Nephron progenitor cell (in vitro differentiated cells): Measurements from ENCODE around the gene NDST1.

Experiments
- DNase-seq: peaks from one replicate; pipeline ENCODE4 v3.0.0; 2021
- H3K27ac Mint-ChIP-seq: 2 replicates; pipeline ENCODE4 v1.8.0; 2021; ENCODE audit warnings: mild to moderate bottlenecking, moderate library complexity, mixed read lengths
- H3K27me3 Mint-ChIP-seq: 2 replicates; pipeline ENCODE4 v1.8.0; 2021; ENCODE audit warnings: mild to moderate bottlenecking, low read depth, mixed read lengths; ENCODE audit not compliant: poor library complexity
- H3K36me3 Mint-ChIP-seq: 2 replicates; pipeline ENCODE4 v1.8.0; 2021; ENCODE audit warnings: low read depth, mixed read lengths
- H3K4me1 Mint-ChIP-seq: 2 replicates; pipeline ENCODE4 v1.8.0; 2021; ENCODE audit warnings: mixed read lengths
- H3K4me3 Mint-ChIP-seq: 2 replicates; pipeline ENCODE4 v1.8.0; 2021; ENCODE audit warnings: mild to moderate bottlenecking, moderate library complexity, mixed read lengths
- H3K9me3 Mint-ChIP-seq: 2 replicates; pipeline ENCODE4 v1.8.0; 2021; ENCODE audit warnings: mild to moderate bottlenecking, moderate library complexity, mixed read lengths
- TF ChIP-seq, protein P1 (sequence below): fragments of 200-600 bp; sonication (generic); IDR thresholded peaks from 2 replicates; pipeline ENCODE4 v1.5.0; 2021; ENCODE audit warnings: antibody characterized with exemption

NDST1 gene

DNA sequence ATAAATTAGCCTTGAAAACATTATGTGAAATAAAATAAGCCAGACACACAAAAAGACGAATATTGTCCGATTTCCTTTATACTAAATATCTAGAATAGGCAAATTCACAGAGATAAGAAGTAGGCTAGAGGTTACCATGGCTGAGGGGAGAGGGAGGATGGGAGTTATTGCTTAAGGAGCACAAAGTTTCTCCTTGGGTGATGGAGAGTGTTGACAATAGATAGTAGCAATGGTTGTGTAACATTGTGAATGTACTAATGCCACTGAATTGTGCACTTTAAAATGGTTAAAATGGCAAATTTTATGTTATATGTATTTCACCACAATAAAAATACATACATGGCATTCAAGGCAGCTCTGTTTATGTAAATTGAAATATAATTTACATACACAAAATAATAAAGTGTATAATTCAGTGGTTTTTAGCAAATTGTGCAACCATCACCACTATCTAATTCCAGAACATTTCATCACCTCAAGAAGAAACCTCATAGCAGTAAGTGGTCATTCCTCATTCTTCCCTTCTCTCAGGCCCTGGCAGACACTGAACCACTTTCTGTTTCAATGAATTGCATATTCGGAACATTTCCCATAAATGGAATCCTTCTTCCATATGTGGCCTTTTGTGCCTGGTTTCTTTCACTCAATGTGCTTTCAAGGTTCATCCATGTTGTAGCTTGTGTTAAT is 59.2 kb downstream of the NDST1 start:
- Mint-ChIP-seq H3K9me3 (peaks cover 4% of the 10 kb centered on the region), H3K4me1 (peaks cover 5% of the 10 kb centered on the region), H3K27me3 (peaks cover 3% of the 10 kb centered on the region), H3K27ac (no peak overlapping the region), H3K36me3 (no peaks in the 10 kb centered on the region), H3K4me3 (no peak overlapping the region)
- DNase-seq: no peak
- TF ChIP-seq, protein P1, sequence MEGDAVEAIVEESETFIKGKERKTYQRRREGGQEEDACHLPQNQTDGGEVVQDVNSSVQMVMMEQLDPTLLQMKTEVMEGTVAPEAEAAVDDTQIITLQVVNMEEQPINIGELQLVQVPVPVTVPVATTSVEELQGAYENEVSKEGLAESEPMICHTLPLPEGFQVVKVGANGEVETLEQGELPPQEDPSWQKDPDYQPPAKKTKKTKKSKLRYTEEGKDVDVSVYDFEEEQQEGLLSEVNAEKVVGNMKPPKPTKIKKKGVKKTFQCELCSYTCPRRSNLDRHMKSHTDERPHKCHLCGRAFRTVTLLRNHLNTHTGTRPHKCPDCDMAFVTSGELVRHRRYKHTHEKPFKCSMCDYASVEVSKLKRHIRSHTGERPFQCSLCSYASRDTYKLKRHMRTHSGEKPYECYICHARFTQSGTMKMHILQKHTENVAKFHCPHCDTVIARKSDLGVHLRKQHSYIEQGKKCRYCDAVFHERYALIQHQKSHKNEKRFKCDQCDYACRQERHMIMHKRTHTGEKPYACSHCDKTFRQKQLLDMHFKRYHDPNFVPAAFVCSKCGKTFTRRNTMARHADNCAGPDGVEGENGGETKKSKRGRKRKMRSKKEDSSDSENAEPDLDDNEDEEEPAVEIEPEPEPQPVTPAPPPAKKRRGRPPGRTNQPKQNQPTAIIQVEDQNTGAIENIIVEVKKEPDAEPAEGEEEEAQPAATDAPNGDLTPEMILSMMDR: no peak

DNA sequence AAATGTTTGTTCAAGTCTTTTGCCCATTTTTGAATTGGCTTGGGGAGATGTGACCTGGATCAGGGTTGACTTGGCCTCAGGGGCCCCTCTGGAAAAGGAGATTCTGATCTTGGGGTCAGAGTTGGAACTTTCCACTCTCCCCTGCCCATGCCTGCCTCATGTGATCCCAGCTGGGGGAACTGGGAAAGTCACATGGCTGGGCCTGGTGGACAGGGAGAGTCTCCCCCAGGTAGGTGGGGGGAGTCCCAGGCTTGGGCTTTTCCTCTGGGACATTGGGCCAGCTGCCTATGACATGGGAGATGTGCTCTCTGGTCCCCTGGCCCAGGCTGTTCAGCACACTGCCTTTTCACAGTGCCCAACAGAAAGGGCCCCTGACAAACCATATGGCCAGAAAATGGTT is 60.7 kb downstream of the NDST1 start:
- H3K27me3 Mint-ChIP-seq: peaks cover 3% of the 10 kb centered on the region
- no peaks in the 10 kb centered on the region for H3K9me3 Mint-ChIP-seq
- no peak for DNase-seq
- H3K36me3 Mint-ChIP-seq: no peaks in the 10 kb centered on the region
- H3K4me1 Mint-ChIP-seq: peaks cover 10% of the 10 kb centered on the region
- H3K27ac Mint-ChIP-seq: no peak overlapping the region
- TF ChIP-seq, protein P1: no peak
- no peak overlapping the region for H3K4me3 Mint-ChIP-seq

DNA sequence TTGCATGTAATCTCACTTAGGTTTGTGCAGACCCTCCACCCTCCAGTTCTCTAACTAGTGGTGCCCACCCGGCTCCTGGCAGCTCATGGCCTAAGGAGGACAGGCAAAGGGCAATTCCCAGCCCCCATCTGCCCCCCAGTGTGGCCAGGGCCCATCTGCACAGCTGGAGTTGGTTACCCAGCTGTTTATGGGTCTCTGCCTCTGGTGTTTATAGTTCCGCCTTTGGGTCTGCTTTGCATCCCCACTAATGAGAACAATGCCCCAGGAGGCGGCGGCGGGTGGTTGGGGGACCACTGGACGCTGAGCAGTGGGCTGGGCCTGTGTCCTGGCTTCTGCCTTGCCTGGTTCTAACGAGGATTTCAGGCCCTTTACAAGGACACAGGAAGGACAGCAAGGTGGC is 62.4 kb downstream of the NDST1 start:
- no peak for DNase-seq
- Mint-ChIP-seq H3K36me3 (no peaks in the 10 kb centered on the region), H3K4me1 (peaks cover 13% of the 10 kb centered on the region), H3K27ac (no peak overlapping the region), H3K27me3 (peaks cover 3% of the 10 kb centered on the region), H3K9me3 (no peaks in the 10 kb centered on the region), H3K4me3 (no peak overlapping the region)
- TF ChIP-seq, protein P1: no peak

DNA sequence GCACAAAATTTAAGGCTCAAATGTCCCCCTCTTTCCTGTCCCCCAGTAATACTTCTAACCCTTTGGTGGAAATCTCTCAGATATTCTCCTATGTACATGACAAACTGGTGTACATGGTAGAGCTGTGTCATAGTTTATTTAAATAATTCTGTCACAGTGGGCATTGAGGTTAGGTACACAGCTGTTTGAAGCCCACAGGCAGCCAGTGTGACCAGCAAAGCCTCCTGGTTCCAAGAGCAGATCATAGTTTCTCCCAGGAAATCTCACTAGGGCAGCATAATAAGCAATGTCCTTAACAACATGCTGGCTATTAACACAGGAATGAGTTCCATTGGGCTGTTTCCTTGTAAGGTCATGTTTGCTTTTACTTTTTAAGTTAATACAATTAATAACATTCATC is 63.9 kb downstream of the NDST1 start:
- DNase-seq: no peak
- Mint-ChIP-seq H3K27ac (no peak overlapping the region), H3K4me1 (peaks cover 22% of the 10 kb centered on the region), H3K4me3 (no peak overlapping the region), H3K9me3 (no peaks in the 10 kb centered on the region), H3K36me3 (no peaks in the 10 kb centered on the region), H3K27me3 (peaks cover 3% of the 10 kb centered on the region)
- TF ChIP-seq, protein P1: no peak

DNA sequence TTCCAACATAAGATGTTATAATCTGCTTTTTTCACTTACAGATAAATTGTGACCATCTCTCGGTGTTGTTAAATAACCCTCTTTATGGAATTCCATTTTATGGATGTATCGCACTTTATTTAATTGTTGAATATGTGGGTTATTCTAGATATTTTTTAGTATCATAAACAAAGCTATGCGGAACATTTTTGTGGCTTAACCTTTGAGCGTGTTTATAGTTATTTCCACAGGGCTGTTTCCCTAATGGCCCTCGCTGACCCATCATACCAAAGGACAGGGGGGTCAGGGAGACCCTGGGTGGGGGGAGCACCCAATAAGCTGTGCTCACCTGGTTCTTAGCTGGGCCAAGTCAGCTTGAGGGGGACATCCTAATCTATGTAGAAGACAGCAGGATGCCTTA is 65.3 kb downstream of the NDST1 start:
- Mint-ChIP-seq H3K4me3 (no peak overlapping the region), H3K27ac (peak overlapping the region; percentile 83), H3K9me3 (no peaks in the 10 kb centered on the region), H3K27me3 (no peaks in the 10 kb centered on the region), H3K36me3 (no peaks in the 10 kb centered on the region), H3K4me1 (peaks cover 22% of the 10 kb centered on the region)
- TF ChIP-seq, protein P1: no peak
- no peak for DNase-seq
